ENCODE data around the gene ZNF536.

ZNF536 gene

DNA sequence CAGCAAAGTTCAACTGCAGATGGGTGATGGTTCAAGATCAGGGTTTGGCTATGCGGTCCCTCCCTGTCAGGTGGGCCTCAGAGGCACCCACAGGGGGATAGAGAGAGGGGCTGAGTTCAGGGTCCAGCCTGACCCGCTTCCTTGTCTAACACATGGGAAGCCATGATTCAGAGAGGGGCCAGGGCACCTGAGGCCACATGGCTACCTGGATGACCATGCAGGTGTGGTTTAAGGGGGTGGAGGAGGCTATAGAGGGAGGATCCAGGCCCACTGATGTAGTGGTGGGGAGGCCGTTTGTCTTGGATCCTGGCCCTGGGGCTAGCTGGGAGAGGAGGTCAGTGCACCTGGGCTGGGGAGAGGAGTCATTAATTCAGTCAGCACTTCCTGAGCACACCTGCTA lies 56.7 kb downstream of the ZNF536 start:
- Histone ChIP-seq H3K4me3 (ENCODE audit: insufficient read depth, low read depth, low read length, poor library complexity, severe bottlenecking) (no peak overlapping the region), H3K36me3 (ENCODE audit: control insufficient read depth, insufficient read depth, low read length) (no peaks in the 10 kb centered on the region), H3K27me3 (replicated peaks; ENCODE audit: control insufficient read depth, insufficient read depth, low read length, poor library complexity, severe bottlenecking) (no peaks in the 10 kb centered on the region), H3K4me1 (ENCODE audit: control insufficient read depth, insufficient read depth, low read length, poor library complexity, severe bottlenecking) (no peaks in the 10 kb centered on the region), H3K27ac (ENCODE audit: insufficient read depth, low read length, poor library complexity, severe bottlenecking) (no peak overlapping the region), H3K9me3 (ENCODE audit: control insufficient read depth, low read length) (no peaks in the 10 kb centered on the region)
- DNase-seq: no peak

DNA sequence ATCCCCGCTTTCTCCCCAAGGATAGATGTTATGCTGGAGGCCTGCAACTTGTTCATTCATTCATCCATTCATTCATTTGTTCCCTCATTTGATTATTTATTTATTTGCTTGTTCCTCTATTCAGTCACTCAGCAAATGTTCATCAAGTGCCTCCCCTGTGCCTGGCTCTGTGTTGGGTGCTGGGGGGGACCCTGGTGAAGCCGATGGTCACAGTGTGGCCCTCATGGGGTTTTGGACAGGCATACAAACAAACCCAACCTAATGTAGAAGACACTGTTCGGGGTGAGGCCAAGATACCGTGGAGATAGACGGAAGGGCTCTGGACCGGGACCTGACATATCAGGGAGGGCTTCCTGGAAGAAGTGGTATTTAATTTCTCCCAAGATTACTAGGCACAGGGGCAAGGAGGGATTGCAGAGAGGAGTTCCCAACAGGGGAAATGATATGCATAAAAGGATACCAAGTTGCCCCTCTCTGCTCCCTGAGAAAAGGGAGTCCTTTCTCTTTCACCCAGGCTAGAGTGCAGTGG lies 58.1 kb downstream of the ZNF536 start:
- Histone ChIP-seq H3K27ac (ENCODE audit: insufficient read depth, low read length, poor library complexity, severe bottlenecking) (no peak overlapping the region), H3K4me1 (ENCODE audit: control insufficient read depth, insufficient read depth, low read length, poor library complexity, severe bottlenecking) (no peaks in the 10 kb centered on the region), H3K36me3 (ENCODE audit: control insufficient read depth, insufficient read depth, low read length) (no peaks in the 10 kb centered on the region), H3K4me3 (ENCODE audit: insufficient read depth, low read depth, low read length, poor library complexity, severe bottlenecking) (no peak overlapping the region), H3K9me3 (ENCODE audit: control insufficient read depth, low read length) (no peaks in the 10 kb centered on the region), H3K27me3 (replicated peaks; ENCODE audit: control insufficient read depth, insufficient read depth, low read length, poor library complexity, severe bottlenecking) (no peaks in the 10 kb centered on the region)
- DNase-seq: no peak

DNA sequence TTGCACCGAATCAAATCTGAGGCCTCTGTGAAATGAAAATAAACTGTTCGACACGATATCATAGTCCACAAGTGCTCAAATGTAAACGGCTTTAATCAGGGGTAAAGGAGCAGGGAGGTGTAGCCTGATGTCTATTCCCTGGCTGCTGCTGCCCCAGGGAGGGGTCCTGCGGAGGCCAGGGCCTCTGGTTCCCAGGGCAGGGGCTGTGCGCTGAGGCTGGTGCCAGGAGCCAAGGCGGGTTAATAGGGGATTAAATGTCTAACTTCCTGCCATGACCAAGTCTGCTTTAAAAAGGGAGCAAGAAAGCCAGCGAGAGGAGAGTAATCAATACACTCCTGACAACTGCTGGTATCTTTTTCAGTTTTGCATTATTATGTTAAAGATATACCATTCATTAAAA lies 59.4 kb downstream of the ZNF536 start:
- no peaks in the 10 kb centered on the region for H3K36me3 ChIP-seq (ENCODE audit: control insufficient read depth, insufficient read depth, low read length)
- no peaks in the 10 kb centered on the region for H3K27me3 ChIP-seq (replicated peaks; ENCODE audit: control insufficient read depth, insufficient read depth, low read length, poor library complexity, severe bottlenecking)
- H3K9me3 ChIP-seq (ENCODE audit: control insufficient read depth, low read length): no peaks in the 10 kb centered on the region
- no peak for DNase-seq
- no peak overlapping the region for H3K4me3 ChIP-seq (ENCODE audit: insufficient read depth, low read depth, low read length, poor library complexity, severe bottlenecking)
- H3K27ac ChIP-seq (ENCODE audit: insufficient read depth, low read length, poor library complexity, severe bottlenecking): no peak overlapping the region
- no peaks in the 10 kb centered on the region for H3K4me1 ChIP-seq (ENCODE audit: control insufficient read depth, insufficient read depth, low read length, poor library complexity, severe bottlenecking)

DNA sequence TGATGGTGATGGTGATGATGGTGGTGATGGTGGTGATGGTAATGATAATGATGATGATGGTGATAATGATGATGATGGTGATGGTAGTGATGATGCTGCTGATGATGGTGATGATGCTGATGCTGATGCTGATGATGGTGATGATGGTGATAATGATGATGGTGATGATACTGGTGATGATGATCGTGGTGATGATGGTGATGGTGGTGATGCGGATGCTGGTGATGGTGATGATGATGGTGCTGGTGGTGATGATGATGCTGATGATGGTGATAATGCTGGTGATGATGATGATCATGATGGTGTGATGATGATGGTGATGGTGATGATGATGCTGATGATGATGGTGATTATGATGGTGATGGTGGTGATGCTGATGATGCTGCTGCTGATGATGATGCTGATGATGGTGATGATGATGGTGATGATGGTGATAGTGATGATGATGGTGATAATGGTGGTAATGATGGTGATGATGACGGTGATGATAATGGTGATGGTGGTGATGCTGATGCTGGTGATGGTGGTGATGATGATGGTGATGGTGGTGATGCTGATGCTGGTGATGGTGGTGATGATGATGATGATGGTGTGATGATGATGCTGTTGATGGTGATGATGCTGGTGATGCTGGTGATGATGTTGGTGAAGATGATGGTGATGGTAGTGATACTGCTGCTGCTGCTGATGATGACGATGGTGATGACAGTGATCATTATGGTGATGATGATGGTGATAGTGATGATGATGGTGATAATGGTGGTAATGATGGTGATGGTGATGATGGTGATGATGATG lies 62.8 kb downstream of the ZNF536 start:
- Histone ChIP-seq H3K9me3 (ENCODE audit: control insufficient read depth, low read length) (no peaks in the 10 kb centered on the region), H3K36me3 (ENCODE audit: control insufficient read depth, insufficient read depth, low read length) (no peaks in the 10 kb centered on the region), H3K4me3 (ENCODE audit: insufficient read depth, low read depth, low read length, poor library complexity, severe bottlenecking) (no peak overlapping the region), H3K27me3 (replicated peaks; ENCODE audit: control insufficient read depth, insufficient read depth, low read length, poor library complexity, severe bottlenecking) (no peaks in the 10 kb centered on the region), H3K4me1 (ENCODE audit: control insufficient read depth, insufficient read depth, low read length, poor library complexity, severe bottlenecking) (no peaks in the 10 kb centered on the region), H3K27ac (ENCODE audit: insufficient read depth, low read length, poor library complexity, severe bottlenecking) (no peak overlapping the region)
- no peak for DNase-seq

DNA sequence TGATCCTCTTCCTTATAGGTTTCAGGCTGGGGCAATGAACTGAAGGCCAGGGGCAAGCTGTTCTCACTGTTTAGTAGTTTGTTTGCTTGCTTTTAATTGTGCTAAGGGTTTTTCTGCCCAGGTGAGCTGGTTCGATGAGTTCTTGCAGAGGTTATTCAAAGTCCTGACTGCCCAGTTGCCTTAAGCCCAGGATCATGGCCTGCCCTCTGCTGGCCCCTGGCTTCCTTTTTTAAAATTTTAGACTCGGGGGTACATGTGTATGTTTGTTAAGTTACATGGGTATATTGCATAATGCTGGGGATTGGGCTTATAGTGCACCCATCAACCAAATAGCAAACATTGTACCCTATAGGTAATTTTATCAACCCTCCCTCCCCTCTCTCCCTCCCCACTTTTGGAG lies 65.7 kb downstream of the ZNF536 start:
- Histone ChIP-seq H3K36me3 (ENCODE audit: control insufficient read depth, insufficient read depth, low read length) (no peaks in the 10 kb centered on the region), H3K27me3 (replicated peaks; ENCODE audit: control insufficient read depth, insufficient read depth, low read length, poor library complexity, severe bottlenecking) (no peaks in the 10 kb centered on the region), H3K4me3 (ENCODE audit: insufficient read depth, low read depth, low read length, poor library complexity, severe bottlenecking) (no peak overlapping the region), H3K4me1 (ENCODE audit: control insufficient read depth, insufficient read depth, low read length, poor library complexity, severe bottlenecking) (no peaks in the 10 kb centered on the region), H3K27ac (ENCODE audit: insufficient read depth, low read length, poor library complexity, severe bottlenecking) (no peak overlapping the region), H3K9me3 (ENCODE audit: control insufficient read depth, low read length) (no peaks in the 10 kb centered on the region)
- no peak for DNase-seq

DNA sequence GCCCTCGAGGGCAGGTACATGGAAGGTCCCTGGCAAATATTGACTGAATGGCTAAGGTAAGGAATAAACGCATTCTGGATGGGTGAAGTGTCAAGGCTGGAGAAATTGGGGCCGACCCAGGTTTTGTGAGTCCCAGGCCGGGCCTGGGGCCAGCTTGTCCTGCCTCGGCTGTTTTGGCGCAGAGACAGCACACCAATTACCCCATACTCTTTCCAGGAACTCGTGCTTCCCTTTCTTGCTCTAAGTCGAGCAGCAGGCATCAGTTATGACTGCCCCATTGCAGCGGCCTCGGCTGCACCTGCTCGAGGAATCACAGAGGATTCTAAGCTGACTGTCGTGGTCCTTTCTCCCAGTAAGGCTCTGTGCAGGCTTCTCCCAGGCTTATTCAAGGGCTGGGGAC lies 67.1 kb downstream of the ZNF536 start:
- Histone ChIP-seq H3K9me3 (ENCODE audit: control insufficient read depth, low read length) (no peaks in the 10 kb centered on the region), H3K4me3 (ENCODE audit: insufficient read depth, low read depth, low read length, poor library complexity, severe bottlenecking) (no peak overlapping the region), H3K36me3 (ENCODE audit: control insufficient read depth, insufficient read depth, low read length) (no peaks in the 10 kb centered on the region), H3K27ac (ENCODE audit: insufficient read depth, low read length, poor library complexity, severe bottlenecking) (no peak overlapping the region), H3K27me3 (replicated peaks; ENCODE audit: control insufficient read depth, insufficient read depth, low read length, poor library complexity, severe bottlenecking) (no peaks in the 10 kb centered on the region), H3K4me1 (ENCODE audit: control insufficient read depth, insufficient read depth, low read length, poor library complexity, severe bottlenecking) (no peaks in the 10 kb centered on the region)
- DNase-seq: no peak

DNA sequence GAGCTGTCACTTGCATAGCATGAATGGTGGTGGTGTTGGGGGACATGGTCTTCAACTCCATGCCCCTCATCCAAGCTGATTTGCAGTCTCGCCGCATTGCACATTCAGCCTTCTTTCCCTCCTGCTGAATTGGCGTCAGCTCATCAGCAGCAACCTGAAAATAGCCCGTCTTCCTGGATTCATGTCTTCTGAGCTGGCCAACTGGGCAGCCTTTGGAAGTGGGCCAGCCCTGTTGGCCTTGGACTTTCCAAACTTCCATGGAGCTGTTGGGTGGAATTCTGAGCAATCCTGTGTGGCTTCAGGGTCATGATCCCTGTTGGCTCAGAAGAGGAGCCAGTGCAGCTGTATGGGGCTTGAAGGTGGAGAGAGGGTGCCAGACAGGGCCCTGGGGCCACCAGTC lies 68.8 kb downstream of the ZNF536 start:
- Histone ChIP-seq H3K9me3 (ENCODE audit: control insufficient read depth, low read length) (no peaks in the 10 kb centered on the region), H3K36me3 (ENCODE audit: control insufficient read depth, insufficient read depth, low read length) (no peaks in the 10 kb centered on the region), H3K27ac (ENCODE audit: insufficient read depth, low read length, poor library complexity, severe bottlenecking) (no peak overlapping the region), H3K27me3 (replicated peaks; ENCODE audit: control insufficient read depth, insufficient read depth, low read length, poor library complexity, severe bottlenecking) (no peaks in the 10 kb centered on the region), H3K4me3 (ENCODE audit: insufficient read depth, low read depth, low read length, poor library complexity, severe bottlenecking) (no peak overlapping the region), H3K4me1 (ENCODE audit: control insufficient read depth, insufficient read depth, low read length, poor library complexity, severe bottlenecking) (no peaks in the 10 kb centered on the region)
- DNase-seq: no peak

DNA sequence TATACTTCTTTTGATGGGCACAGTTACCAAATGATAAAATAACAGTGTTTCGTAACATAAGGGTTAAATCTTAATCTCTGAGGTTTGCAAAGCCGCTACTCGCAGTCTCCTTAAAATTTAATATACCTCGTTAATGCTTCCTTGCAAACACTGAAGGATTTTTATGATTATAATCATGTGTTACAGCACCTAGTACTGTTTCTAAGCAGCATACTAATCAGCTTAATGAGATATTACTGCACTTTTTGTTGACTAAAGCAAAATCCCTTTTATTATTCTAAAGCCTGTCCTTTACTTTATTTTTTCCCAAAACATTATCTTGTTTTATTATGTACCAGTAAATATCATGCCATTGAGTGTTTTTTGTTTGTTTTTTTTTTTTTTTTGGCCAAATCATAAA lies 70.5 kb downstream of the ZNF536 start:
- Histone ChIP-seq H3K27me3 (replicated peaks; ENCODE audit: control insufficient read depth, insufficient read depth, low read length, poor library complexity, severe bottlenecking) (no peaks in the 10 kb centered on the region), H3K4me3 (ENCODE audit: insufficient read depth, low read depth, low read length, poor library complexity, severe bottlenecking) (no peak overlapping the region), H3K9me3 (ENCODE audit: control insufficient read depth, low read length) (no peaks in the 10 kb centered on the region), H3K36me3 (ENCODE audit: control insufficient read depth, insufficient read depth, low read length) (no peaks in the 10 kb centered on the region), H3K27ac (ENCODE audit: insufficient read depth, low read length, poor library complexity, severe bottlenecking) (no peak overlapping the region), H3K4me1 (ENCODE audit: control insufficient read depth, insufficient read depth, low read length, poor library complexity, severe bottlenecking) (no peaks in the 10 kb centered on the region)
- DNase-seq: no peak

DNA sequence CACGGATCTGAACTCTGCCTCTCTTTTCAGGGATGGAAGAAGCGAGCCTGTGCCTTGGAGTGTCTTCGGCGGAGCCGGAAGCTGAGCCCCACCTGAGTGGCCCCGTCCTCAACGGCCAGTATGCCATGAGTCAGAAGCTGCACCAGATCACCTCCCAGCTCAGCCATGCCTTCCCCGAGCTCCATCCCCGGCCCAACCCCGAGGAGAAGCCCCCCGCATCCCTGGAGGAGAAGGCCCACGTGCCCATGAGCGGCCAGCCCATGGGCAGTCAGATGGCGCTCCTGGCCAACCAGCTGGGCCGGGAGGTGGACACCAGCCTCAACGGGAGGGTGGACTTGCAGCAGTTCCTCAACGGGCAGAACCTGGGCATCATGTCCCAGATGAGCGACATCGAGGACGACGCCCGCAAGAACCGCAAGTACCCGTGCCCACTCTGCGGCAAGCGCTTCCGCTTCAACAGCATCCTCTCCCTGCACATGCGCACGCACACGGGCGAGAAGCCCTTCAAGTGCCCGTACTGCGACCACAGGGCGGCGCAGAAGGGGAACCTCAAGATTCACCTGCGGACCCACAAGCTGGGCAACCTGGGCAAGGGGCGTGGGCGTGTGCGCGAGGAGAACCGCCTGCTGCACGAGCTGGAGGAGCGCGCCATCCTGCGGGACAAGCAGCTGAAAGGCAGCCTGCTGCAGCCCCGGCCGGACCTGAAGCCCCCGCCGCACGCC lies 71.5 kb downstream of the ZNF536 start:
- Histone ChIP-seq H3K4me1 (ENCODE audit: control insufficient read depth, insufficient read depth, low read length, poor library complexity, severe bottlenecking) (no peaks in the 10 kb centered on the region), H3K27me3 (replicated peaks; ENCODE audit: control insufficient read depth, insufficient read depth, low read length, poor library complexity, severe bottlenecking) (no peaks in the 10 kb centered on the region), H3K27ac (ENCODE audit: insufficient read depth, low read length, poor library complexity, severe bottlenecking) (no peak overlapping the region), H3K4me3 (ENCODE audit: insufficient read depth, low read depth, low read length, poor library complexity, severe bottlenecking) (no peak overlapping the region), H3K36me3 (ENCODE audit: control insufficient read depth, insufficient read depth, low read length) (no peaks in the 10 kb centered on the region), H3K9me3 (ENCODE audit: control insufficient read depth, low read length) (no peaks in the 10 kb centered on the region)
- no peak for DNase-seq

DNA sequence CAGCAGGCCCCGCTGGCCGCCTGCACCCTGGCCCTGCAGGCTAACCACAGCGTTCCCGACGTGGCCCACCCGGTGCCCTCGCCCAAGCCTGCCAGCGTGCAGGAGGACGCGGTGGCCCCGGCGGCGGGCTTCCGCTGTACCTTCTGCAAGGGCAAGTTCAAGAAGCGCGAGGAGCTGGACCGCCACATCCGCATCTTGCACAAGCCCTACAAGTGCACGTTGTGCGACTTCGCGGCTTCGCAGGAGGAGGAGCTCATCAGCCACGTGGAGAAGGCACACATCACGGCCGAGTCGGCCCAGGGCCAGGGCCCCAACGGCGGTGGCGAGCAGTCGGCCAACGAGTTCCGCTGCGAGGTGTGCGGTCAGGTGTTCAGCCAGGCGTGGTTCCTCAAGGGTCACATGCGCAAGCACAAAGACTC lies 72.1 kb downstream of the ZNF536 start:
- no peak overlapping the region for H3K4me3 ChIP-seq (ENCODE audit: insufficient read depth, low read depth, low read length, poor library complexity, severe bottlenecking)
- H3K36me3 ChIP-seq (ENCODE audit: control insufficient read depth, insufficient read depth, low read length): no peaks in the 10 kb centered on the region
- no peak for DNase-seq
- no peaks in the 10 kb centered on the region for H3K27me3 ChIP-seq (replicated peaks; ENCODE audit: control insufficient read depth, insufficient read depth, low read length, poor library complexity, severe bottlenecking)
- H3K27ac ChIP-seq (ENCODE audit: insufficient read depth, low read length, poor library complexity, severe bottlenecking): no peak overlapping the region
- H3K9me3 ChIP-seq (ENCODE audit: control insufficient read depth, low read length): no peaks in the 10 kb centered on the region
- H3K4me1 ChIP-seq (ENCODE audit: control insufficient read depth, insufficient read depth, low read length, poor library complexity, severe bottlenecking): no peaks in the 10 kb centered on the region

Measured in effector memory CD4-positive, alpha-beta T cell (primary cell).